WERI-Rb-1 (cell line): Measurements from ENCODE around the gene UAP1L1.

Source experiments
- DNase-seq: peaks from one replicate; pipeline ENCODE4 v3.0.0-alpha.2; 2020
- H3K27ac ChIP-seq: fragments of 250-450 bp; sonication (Bioruptor Pico); 2 replicates; pipeline ENCODE4 v1.5.1; 2020; ENCODE audit warnings: mild to moderate bottlenecking, moderate library complexity
- H3K27me3 ChIP-seq: fragments of 250-450 bp; sonication (Bioruptor Pico); 2 replicates; pipeline ENCODE4 v1.5.1; 2021; ENCODE audit warnings: mild to moderate bottlenecking, low read depth, moderate library complexity; ENCODE audit not compliant: insufficient read depth, severe bottlenecking
- H3K36me3 ChIP-seq: fragments of 250-450 bp; sonication (Bioruptor Pico); 2 replicates; pipeline ENCODE4 v1.5.1; 2020; ENCODE audit warnings: mild to moderate bottlenecking, moderate library complexity
- H3K4me3 ChIP-seq: 2 replicates; pipeline ENCODE4 v1.5.1; 2011; ENCODE audit warnings: low read depth, mild to moderate bottlenecking, control low read depth, low read length
- H3K9me3 ChIP-seq: fragments of 250-450 bp; sonication (Bioruptor Pico); 2 replicates; pipeline ENCODE4 v1.5.1; 2021; ENCODE audit warnings: mild to moderate bottlenecking, moderate library complexity; ENCODE audit not compliant: severe bottlenecking
- CTCF ChIP-seq: IDR thresholded peaks from 2 replicates; pipeline ENCODE4 v1.5.1; 2011; ENCODE audit warnings: low read depth, mild to moderate bottlenecking, control low read depth, inconsistent platforms, low read length

UAP1L1 gene

DNA sequence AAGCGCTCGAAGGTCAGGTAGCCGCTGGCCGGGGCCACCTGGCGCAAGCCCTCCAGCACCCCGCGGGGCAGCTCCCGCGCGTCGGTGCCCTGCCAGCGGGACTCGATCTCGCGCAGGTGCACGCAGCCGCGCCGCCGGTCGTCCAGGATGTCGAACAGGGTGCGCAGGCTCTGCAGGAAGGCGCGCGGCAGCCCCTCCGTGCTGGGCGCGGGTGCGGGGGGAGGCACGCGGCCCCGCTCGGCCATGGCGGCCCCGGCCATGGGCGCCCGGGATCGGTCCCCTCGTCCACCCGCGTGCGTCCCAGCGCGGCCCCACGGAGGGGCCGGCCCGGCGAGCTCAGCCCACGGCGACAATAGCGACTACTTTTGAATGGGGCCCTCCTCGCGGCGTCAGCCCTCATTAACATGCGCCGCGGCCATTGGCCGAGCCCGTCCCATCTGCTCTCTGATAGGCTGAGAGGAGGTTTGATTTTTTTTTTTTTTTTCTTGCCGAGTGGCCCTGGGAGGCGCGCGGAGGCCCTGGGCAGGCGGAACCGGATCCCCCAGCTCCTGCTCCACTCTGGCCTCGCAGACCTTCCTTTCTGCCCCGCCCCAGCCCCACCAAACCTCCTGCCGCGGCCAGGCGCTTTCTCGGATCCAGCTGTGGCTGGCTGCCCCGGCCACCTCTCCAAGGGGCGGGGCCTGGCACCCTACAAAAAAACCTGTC is 7.0 kb upstream of the UAP1L1 start, which contains the start of gene SAPCD2:
Gene SAPCD2 (minus strand): TSS at position 357 of the 705 bp plus-strand sequence. CDS start 97 bp downstream, at position 260.
- Histone ChIP-seq H3K9me3 (no peaks in the 10 kb centered on the region), H3K27me3 (no peaks in the 10 kb centered on the region), H3K36me3 (peaks cover 25% of the 10 kb centered on the region), H3K4me3 (peak within 1 kb of the TSS; percentile 62), H3K27ac (peak within 1 kb of the TSS; percentile 92)
- peak; percentile 92 for DNase-seq
- TF ChIP-seq CTCF: no peak

DNA sequence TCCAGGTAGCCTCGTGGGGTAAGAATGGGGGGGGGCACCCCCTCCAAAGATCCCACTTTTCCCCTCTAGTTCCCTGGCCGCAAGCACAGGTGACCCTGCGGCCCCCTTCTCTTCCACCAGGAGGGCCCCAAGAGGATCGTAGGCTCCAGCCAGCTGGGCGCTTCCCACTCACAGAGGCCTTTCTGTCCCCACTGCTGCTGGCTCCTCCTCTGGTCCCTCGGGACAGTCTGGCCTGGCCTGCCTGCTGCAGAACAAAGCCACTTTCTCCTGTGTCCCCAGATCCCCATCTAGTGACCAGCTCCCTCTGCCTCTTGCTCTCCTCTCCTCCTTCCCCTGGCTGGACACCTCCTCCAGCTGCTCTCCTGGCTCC is 6.4 kb upstream of the UAP1L1 start:
- H3K4me3 ChIP-seq: peak overlapping the region; percentile 62
- peak overlapping the region; percentile 92 for H3K27ac ChIP-seq
- H3K9me3 ChIP-seq: no peaks in the 10 kb centered on the region
- peaks cover 19% of the 10 kb centered on the region for H3K36me3 ChIP-seq
- 0 out of 2 replicates have a peak, but pooled peaks have one; percentile 11 for TF ChIP-seq CTCF
- DNase-seq: peak; percentile 73
- no peaks in the 10 kb centered on the region for H3K27me3 ChIP-seq

DNA sequence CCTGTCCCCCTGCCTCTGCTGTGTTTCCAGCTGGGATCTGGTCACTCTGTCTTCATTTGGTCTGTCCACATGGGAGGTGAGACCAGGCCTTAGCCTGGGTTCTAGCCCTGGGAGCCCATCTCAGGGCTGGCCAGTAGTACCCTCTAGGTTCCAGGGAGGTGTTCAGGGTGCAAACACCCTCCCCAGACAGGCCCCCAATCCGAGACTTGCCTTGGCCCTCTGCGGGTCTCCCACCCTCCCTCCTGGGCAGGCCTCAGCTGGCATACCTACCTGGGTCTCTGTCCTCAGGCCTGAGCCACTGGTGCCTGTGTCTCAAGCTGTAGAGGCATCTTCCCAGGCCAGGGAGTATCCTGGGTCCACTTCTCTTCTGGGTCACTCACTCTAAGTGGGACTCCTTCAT is 6.0 kb upstream of the UAP1L1 start:
- no peaks in the 10 kb centered on the region for H3K9me3 ChIP-seq
- H3K36me3 ChIP-seq: peaks cover 15% of the 10 kb centered on the region
- peak overlapping the region; percentile 92 for H3K27ac ChIP-seq
- H3K4me3 ChIP-seq: peak overlapping the region; percentile 62
- no peaks in the 10 kb centered on the region for H3K27me3 ChIP-seq
- DNase-seq: no peak
- no peak for TF ChIP-seq CTCF

DNA sequence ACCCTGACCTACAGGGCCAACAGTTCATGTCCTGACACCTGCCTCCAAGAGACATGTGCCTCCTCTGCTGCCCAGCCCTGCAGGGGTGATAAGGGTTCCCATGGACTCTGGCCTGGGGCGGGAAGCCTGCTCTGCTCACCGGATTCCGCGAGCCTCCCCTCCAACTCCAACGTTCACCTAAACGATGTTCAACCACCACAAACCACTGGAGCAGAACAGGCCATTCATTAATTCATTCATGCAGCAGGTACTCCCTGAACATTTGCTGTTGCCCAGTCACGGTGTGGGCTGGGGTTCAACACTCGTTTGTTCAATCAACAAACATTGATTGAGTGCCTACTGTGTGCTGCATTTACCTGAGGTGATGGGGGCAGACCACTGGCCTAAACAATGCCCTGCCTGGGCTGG is 3.3 kb upstream of the UAP1L1 start:
- Histone ChIP-seq H3K4me3 (no peak overlapping the region), H3K27me3 (no peaks in the 10 kb centered on the region), H3K36me3 (peaks cover 6% of the 10 kb centered on the region), H3K9me3 (no peaks in the 10 kb centered on the region), H3K27ac (no peak overlapping the region)
- DNase-seq: no peak
- no peak for TF ChIP-seq CTCF

GRCh38 chr9:137074657-137075274 is 2.6 kb upstream of the UAP1L1 start:
- no peak for DNase-seq
- Histone ChIP-seq H3K27ac (no peak overlapping the region), H3K4me3 (no peak overlapping the region), H3K9me3 (no peaks in the 10 kb centered on the region), H3K36me3 (peaks cover 13% of the 10 kb centered on the region), H3K27me3 (no peaks in the 10 kb centered on the region)
- no peak for TF ChIP-seq CTCF
